ENCODE data around the gene SPINT1. TPM values are rescaled to one million over a fixed set of nuclear protein-coding genes. Genes with fewer than 3 reads are reported as not detected.
"Not testable (repeated sequence)": the region's sequence is repeated elsewhere in the genome, so short reads cannot be mapped to it uniquely, and the experiment has no call there.

The SPINT1 gene
- total RNA-seq, 1 experiment from 2014 or later = not detected

DNA sequence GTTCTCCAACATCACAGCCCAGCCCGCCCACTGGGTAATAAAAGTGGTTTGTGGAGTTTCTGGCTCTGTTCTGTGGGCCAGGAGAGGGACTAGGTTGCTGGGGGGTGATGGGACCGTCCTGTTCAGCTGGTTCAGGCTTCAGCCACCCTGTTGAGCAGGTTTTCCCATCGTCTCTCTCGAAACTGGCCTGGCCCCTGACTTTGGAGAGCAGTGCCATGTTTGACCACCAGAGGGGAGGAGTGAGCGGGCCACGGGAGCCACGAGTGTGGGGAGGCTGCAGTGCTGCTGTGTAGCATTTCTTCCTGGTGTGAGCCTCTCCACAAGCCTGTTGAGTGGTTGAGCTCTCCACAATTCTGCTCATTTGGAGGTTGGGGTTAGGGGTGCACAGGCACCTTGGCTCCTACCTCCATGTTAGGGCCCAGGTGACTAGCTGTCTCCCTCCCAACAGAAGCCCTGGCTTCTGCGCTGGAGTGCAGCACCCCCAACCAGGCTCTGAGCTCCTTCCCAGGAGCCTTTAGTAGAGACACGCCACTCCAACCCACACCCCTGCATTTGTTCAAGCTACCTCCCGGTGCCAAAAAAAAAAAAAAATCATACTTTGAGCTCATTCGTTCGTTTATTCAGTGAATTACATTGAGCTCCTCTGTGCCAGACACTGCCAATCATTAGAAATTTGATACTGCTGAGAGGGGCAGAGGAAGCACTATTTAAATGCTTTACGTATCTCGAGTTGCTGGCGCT lies 13.9 kb downstream of the SPINT1 start:
- peak; percentile 55 for DNase-seq (ENCODE audit: low read depth)

DNA sequence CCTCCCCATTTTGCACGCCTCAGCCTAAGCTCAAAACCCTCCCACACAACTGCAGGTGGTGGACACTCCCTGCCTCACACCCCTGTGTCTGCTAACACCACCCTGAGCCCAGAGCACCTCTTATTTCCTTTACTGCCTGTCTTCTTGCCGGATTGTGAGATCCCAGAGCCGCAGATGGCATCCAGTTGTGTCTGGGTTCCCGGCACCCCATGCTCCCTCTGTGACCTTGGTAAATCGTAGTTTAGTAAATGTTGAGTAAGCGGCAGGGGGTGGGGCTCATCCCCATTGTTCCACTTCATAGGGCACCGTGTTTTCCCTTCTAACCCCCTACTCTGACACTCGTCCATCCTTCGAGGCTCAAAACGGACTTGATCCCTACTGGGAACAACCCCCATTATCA lies 14.9 kb downstream of the SPINT1 start:
- no peak for DNase-seq (ENCODE audit: low read depth)

DNA sequence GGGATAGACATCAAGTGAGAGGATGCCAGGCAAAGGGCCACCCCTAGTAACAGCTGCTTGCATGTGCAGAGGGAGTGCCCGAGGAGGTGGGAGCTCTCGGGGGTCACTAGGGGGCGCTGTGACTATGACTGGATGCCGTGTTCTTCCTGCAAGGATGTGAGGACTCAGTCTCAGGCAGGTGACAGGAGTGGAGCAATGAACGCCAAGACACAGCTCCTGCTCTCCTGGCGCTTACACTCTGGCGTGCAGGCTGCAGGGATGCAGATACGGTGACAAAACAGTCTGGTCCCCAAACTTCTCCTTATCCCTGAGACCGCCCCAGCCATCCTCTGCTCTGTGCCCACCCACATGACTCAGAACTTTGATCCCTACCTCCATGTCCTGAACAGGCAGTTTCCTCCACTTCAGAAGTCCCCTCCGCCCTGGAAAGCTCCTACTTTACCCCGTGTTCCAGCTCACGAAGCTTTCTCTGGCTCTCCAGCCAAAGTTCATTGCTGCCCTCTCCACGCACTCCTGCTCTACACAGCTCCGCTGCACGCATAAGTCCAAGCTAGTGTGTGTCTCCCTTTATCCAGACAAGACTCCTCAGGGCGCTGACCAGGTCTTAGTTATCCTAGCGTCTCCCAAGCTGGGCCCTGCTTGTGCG lies 15.5 kb downstream of the SPINT1 start:
- peak; percentile 78 for DNase-seq (ENCODE audit: low read depth)

DNA sequence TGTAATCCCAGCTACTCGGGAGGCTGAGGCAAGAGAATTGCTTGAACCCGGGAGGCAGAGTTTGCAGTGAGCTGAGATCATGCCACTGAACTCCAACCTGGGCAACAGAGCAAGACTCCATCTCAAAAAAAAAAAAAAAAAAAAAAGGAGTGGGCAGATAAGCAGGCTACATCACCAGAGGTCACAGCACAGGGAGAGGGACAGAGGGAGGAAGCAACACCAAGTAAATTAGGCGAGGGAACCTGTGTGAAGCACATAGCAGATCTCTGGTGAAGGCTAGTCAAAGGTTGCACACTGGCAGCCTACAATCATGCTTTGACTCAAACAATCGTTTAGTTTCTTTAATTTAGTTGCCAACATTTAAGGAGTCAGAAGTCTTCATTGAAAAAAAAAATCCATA lies 17.3 kb downstream of the SPINT1 start:
- not testable (repeated sequence) for DNase-seq (ENCODE audit: low read depth)

DNA sequence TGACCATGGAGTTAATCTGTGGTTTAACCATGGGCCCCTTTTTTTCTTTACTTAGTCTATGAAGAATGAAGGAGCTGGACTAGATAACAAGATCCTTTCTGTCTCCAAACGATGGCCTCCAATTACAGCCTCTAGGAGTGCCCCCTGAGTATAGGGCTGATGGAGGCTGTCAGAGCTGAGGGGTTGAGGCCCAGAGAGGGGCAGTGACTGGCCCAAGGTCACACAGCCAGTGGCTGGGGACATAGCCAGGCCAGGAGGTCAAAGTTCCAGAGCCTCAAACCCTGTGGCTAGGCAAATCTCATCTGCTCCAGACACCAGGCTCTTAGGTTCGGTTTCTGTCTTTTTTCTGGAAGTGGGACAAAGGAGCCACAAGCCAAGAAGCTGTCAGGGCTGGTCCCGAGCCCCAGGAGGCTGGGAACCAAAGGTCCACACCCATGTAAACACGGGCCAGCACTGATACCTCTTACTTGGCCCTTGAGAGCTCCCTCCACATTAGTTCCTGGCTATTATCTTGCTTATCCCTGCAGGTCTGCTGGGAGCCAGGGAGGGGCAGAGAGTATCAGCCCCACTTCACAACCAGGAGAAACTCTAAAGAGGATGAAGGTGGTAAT lies 19.9 kb downstream of the SPINT1 start:
- DNase-seq (ENCODE audit: low read depth) = no peak

DNA sequence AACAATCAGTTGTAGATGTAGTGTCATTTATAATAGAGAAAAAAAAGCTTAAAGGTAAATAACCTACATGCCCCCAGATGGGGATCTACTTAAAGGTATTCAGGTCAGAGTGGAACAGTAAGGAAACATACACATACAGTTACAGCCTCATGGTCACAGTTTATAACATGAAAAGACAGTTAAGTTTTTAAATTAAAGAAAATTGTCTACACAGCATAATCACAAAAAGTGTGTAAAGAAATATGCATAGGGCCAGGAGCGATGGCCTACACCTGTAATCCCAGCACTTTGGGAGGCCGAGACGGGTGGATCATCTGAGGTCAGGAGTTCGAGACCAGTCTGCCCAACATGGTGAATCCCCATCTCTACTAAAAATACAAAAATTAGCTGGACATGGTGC lies 23.4 kb downstream of the SPINT1 start:
- DNase-seq (ENCODE audit: low read depth) = no peak

DNA sequence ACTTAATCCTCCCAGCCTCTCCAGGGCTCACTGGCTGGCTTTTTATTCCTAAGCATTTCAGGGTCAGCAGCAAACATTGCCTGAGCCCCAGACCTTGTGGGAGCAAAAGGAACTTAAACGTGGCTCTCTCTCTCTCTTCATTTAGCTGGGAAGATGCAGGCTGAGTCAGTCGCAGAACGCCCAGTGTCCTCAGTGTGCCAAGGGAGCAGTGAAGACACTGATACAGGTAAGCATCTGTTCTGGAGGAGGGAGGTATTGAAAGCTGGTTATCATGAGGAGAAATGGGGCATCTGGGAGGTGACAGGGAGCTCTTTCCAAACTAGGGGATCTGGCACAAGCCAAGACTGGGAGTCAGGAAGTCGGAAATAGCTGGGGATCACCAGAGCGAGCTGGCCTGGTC lies 25.8 kb downstream of the SPINT1 start:
- no peak for DNase-seq (ENCODE audit: low read depth)

DNA sequence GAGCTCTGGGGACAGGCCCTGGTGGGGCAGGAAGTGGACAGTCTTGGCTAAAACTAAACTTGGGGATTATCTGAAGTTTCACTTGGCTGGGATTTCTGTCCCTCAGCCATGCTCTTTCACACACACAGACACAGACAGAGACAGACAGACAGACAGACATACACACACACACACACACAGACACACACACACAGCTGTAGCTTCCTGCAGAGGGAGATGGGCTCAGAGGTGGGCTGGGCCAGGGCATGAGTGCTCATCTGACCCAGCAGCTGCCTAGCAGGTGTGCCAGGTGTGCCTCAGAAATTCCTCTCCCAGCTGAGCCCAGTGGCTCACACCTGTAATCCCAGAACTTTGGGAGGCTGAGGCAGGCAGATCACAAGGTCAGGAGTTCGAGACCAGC lies 26.9 kb downstream of the SPINT1 start:
- no peak for DNase-seq (ENCODE audit: low read depth)

DNA sequence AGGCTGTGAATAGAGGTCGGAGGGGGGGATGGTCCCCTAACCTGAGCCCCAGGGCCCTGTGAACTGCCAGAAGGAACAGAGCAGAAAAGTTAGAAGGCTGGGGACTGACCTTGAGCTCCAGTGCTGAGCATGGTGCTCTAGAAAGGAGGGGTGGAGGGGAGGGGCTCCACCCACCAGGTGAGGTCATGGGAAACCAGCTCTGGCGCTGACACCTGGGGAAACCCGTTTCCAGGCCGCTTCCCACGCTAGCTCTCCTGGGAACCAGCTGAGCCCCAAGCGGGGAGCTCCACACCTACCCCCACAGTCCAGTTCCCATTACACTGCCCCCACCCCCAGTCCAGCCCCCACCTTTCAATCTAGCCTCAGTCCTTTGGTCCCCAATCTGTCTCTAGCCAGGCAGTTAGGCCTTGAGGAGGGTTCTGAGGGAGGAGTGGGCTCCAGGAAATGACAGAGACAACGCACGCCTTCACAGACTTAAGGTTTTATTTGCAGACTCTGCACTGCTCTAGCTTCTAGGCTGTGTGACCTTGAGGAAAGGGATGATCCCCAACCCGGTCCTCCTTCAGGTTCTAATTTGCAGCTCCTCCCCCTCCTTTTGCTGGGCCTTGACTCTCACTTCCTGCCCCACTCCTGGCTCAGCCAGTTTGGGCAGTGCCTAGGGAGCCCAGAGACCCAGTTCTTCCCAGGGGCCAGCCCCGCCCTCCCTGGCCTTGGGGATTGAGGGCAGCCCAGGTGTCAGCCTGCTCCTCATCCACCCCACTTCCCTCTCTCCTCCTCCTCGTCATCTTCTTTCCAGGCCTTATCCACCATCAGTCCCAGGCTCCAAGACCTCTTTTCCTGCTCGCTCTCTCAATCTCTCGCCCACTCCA lies 28.1 kb downstream of the SPINT1 start:
- no peak for DNase-seq (ENCODE audit: low read depth)

DNA sequence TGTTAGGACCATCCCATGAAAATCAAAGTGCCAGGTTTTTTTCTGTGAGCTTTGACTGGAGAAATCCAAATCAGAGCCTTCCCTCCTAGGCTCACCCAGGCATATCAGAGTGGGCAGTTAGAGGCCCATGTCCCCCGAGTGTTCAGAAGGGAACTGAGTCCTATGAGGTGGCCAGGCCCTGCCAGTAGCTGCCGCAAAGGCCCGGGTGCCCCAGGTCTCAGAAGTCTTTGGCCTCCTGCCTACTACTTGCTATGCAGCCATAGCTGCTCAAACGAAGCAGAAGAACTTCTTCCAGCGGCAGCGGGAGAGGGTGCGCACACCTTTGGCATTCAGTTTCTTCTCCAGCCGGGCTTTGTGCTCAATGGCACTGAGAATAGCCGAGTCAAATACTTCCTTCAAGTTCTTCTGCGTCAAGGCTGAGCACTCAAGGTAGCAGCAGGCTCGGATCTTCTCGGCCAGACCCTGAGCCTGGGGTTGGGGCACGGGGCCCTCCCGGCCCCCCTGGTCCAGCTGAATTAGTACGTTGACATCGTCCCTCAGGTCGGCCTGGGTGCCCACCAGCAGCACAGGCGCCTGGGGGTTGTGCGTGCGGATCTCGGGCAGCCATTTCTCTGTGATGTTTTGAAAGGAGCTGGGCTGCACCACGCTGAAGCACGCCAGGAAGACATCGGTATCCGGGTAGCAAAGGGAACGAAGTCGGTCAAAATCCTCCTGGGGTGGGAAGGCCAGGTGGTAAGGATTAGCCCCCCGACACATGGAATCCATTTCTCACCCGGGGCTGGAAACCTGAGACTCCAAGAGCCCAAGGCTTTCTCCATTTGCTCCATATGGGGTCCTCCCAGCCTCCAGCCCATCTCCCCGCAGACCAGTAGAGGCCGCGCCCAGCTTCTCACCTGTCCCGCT lies 29.2 kb downstream of the SPINT1 start:
- no peak for DNase-seq (ENCODE audit: low read depth)

DNA sequence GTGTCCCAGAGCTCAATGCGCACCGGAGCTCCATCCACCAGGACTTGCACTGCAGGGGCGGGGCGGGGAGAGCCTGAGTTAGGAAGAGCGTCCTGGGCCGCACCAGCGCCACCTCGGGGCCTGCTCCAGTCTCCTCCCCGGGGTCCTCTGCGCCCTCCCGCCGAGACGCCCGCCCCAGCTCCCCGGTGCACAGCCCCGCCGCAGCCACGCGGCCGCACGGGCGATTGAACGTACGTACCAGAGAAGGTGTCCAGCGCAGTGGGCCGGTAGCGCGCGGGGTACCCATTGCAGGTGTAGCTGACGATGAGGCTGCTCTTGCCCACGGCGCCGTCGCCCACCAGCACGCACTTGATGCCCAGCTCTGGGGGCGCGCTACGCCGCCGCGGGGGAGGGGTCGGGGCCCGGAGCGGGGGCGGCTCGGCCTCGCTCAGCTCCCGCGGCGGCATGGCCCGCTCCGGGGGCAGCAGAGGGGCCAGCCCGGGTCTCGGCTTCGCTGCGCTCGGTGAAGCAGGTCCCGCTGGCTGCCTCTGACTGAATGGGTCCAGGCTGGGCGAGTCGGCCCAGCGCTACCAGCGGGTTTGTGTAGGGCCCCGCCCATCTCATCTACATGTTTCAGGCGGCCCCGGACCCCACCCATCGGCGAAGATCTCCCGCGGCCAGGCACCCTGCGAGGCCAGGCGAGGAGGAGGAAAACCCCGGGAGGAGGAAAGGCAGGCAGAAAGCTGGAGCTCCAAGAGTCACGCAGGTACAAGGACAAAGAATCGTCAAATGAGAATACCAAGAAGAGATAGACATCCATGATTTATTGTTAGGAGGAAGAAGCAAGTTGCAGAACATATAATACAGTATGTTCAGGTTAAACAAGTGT lies 30.1 kb downstream of the SPINT1 start, which contains the start of gene RHOV:
Gene RHOV, minus strand, starts transcription at position 541 of the 868 bp plus-strand sequence. Its CDS starts 95 bp downstream, at position 446.
- peak; percentile 16 for DNase-seq (ENCODE audit: low read depth)

DNA sequence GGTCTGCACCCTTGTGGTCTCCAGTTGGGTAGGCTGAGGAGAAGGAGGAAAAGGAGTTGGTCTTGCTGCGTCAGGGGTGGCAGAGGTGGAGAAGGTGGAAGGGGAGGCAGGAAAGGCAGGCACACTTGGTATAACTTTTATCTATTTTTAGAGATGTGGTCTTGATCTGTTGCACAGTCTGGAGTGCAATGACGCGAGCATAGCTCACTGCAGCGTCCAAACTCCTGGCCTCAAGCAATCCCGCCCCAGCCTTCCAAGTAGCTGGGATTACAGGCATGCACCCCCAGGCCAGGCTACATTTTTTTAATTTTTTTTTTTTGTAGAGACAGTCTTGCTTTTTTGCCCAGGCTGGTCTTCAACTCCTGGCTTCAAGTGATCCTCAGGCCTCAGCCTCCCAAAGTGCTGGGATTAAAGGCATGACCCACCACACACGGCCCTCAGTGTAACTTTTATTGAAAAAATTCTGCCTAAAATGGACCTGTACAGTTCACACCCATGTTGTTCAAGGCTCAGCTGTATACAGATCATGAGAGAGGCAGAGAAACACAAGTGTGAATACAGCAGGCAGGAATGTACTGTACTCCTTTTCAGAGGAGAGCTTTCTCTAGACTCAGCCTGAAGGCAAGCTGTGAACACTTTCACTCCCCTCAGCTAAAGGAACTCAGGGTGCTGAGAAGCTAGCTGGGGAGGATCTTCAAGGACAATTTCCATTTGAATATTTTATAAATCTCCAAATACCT lies 32.3 kb downstream of the SPINT1 start:
- no peak for DNase-seq (ENCODE audit: low read depth)

DNA sequence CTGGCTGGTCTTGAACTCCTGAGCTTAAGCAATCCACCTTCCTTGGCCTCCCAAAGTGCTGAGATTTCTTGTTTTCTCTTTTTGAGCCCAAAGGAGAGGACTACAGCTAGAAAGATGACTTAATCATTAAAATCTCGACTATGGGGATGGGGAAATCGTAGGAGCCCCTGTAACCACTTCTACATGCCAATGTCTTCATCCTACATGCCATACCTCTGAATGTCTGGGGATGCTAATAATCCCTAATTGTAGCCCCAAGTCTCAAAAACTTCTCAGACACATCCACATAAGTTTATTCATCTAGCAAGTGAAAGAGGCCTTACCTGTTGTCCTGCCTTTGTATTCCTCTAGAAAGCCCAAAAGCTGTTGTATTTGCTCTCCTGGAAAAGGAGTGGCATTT lies 33.8 kb downstream of the SPINT1 start:
- no peak for DNase-seq (ENCODE audit: low read depth)

DNA sequence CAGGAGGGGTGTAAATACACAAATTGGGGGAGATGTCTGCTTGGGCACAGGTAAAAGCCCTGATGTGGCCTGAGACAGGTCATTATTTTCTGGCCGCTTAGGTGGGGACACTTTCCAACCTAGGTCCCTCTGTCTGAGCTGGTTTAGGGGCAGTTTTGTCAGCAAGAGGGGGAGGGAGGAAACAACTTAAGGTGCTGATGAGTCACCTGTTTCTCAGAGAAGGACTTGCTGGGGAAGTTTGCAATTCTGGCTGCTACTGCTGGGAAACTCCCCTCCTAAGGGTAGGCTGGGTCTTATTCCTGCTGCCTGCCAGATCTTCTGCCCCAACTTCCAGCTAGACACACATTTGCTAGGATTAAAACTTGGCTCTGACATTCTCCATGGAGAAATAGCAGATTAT lies 34.9 kb downstream of the SPINT1 start:
- DNase-seq (ENCODE audit: low read depth) = no peak

DNA sequence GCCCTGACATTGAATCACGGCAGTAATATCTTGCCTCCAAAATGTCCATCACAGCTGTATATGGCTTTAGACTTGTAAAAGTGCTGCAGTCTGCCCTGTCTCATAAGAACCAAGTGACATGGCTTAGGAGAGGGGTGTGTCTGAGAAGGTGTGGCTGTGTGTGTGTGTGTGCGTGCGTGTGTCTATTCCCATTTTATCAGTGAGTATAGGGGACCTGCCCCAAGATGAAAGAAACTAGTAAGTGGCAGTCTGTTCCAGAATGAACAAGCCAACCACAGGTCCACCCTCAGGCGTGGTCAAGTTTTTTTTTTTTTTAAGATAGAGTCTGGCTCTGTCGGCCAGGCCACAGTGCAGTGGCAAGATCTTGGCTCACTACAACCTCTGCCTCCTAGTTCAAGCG lies 35.8 kb downstream of the SPINT1 start:
- no peak for DNase-seq (ENCODE audit: low read depth)

DNA sequence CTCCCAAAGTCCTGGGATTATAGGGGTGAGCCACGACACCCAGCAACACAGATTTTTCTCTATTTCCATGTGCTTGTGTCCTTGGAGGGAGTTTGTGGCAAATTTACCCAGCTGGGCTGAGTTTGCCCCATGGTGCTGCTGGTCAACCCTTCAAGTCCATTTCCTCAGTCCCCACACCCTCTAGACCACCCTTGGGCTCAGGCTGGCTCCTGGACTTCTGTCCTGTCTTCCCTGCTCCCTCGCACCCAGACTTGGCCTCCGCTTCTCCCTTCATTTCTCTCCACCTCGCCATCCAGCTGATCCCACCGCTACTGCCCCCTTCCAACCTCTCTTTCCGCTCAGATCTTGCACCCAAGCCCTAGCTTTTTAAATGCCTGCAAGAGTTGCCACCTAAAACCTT lies 37.5 kb downstream of the SPINT1 start:
- DNase-seq (ENCODE audit: low read depth) = no peak

DNA sequence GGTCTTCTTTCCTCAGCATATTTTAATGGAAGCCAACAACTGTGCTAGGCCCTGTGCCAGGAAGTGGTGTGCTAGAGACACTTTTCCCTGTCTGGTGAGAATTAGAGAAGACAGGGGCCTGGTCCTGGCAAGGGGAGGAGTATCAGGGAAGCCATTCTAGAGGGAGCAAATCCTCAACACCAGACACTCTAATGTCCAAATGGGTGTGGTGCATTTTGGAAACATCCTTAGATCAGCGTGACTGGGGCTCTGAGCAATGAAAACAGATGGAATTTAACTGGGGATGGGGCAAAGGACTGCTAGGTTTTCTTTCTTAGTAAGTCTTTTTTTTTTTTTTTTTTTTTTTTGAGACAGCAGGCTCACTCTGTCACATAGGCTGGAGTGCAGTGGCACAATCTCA lies 42.7 kb downstream of the SPINT1 start:
- DNase-seq (ENCODE audit: low read depth) = no peak

DNA sequence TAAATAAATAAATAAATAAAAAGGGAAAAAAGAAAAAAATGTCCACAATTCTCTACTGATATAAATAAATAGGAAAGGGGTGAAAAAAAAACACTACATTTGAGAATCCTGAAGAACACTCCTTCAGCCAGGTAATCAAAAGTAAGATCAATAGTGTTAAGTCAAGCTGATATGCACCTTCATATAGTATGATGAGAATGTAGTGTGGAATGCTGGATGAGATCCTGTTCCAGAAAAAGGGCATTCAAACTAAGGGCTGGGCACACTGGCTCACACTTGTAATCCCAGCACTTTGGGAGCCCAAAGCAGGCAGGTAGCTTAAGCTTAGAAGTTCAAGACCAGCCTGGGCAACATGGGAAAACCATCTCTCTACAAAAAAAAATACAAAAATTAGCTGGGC lies 45.3 kb downstream of the SPINT1 start:
- no peak for DNase-seq (ENCODE audit: low read depth)

DNA sequence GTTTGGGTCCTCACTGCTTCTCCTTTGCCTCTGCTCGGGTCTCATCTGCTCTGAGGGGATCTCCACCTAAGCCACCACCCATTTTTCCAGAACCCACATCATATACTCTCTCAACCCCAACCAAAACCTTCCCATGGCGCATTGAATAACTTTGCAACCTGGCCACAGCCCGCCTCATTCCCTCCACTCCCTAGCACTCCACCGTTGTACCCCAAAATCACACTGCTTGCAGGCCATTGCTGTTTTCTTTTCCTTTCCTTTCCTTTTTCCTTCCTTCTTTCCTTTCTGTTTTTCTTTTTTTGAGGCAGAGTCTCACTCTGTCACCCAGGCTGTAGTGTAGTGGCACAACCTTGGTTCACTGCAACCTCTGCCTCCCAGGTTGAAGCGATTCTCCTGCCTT lies 47.3 kb downstream of the SPINT1 start:
- no peak for DNase-seq (ENCODE audit: low read depth)

All from LHCN-M2 (cell line).